Fibroblast of mammary gland (primary cell): Measurements from ENCODE around the gene LBHD2.

Source experiments
- DNase-seq: peaks from one replicate; pipeline ENCODE4 v3.0.0-alpha.2; 2010; ENCODE audit warnings: low read depth
- H3K4me3 ChIP-seq: 2 replicates; pipeline ENCODE4 v1.5.1; 2011; ENCODE audit warnings: low read depth, mild to moderate bottlenecking, low read length, moderate library complexity; ENCODE audit not compliant: control insufficient read depth
- CTCF ChIP-seq: conservative IDR thresholded peaks from 2 replicates; pipeline ENCODE4 v1.5.1; 2011; ENCODE audit warnings: low read depth, low read length, inconsistent platforms; ENCODE audit not compliant: control insufficient read depth, insufficient read depth

The LBHD2 gene

GRCh38 chr14:103073876-103074728 lies 9.9 kb upstream of the LBHD2 start:
- DNase-seq, result no peak
- TF ChIP-seq CTCF, result no peak
- no peak overlapping the region for H3K4me3 ChIP-seq

GRCh38 chr14:103074729-103075367 lies 9.2 kb upstream of the LBHD2 start:
- peak; percentile 27 for DNase-seq

GRCh38 chr14:103078420-103078749 lies 5.6 kb upstream of the LBHD2 start:
- peak; percentile 82 for TF ChIP-seq CTCF
- DNase-seq, result peak; percentile 79
- no peak overlapping the region for H3K4me3 ChIP-seq

More at GRCh38 chr14:103074729-103075367, 9.2 kb upstream of the LBHD2 start:
- TF ChIP-seq CTCF, result no peak
- peak overlapping the region; percentile 37 for H3K4me3 ChIP-seq

GRCh38 chr14:103078860-103079587 lies 5.0 kb upstream of the LBHD2 start:
- no peak for DNase-seq
- no peak for TF ChIP-seq CTCF
- H3K4me3 ChIP-seq, result no peak overlapping the region

- DNase-seq, result no peak
- no peak overlapping the region for H3K4me3 ChIP-seq
- TF ChIP-seq CTCF, result no peak
Observed at GRCh38 chr14:103081951-103082350, 2.1 kb upstream of the LBHD2 start.

- TF ChIP-seq CTCF, result peak; percentile 18
- H3K4me3 ChIP-seq, result no peak overlapping the region
- no peak for DNase-seq
Observed at GRCh38 chr14:103085106-103086091, 1.4 kb downstream of the LBHD2 start.
